NCI-H69 (cell line): ENCODE data around the gene ELP4.

ENCODE experiments used
- DNase-seq: peaks from one replicate; lab custom pipeline; 2025; lab: John Stamatoyannopoulos, UW

ELP4 gene

GRCh38 chr11:31824879-31825837 lies 315.6 kb downstream of the ELP4 start:
- DNase-seq = no peak

- DNase-seq = no peak
Observed at GRCh38 chr11:31825838-31826484, 316.4 kb downstream of the ELP4 start.

- DNase-seq = no peak
Observed at GRCh38 chr11:31826536-31827438, 317.2 kb downstream of the ELP4 start.

GRCh38 chr11:31827455-31828206 lies 318.1 kb downstream of the ELP4 start:
- no peak for DNase-seq

GRCh38 chr11:31828217-31828616 lies 318.6 kb downstream of the ELP4 start:
- no peak for DNase-seq

GRCh38 chr11:31830406-31830805 lies 320.8 kb downstream of the ELP4 start:
- DNase-seq = no peak

- DNase-seq = peak; percentile 9
Observed at GRCh38 chr11:31834237-31834636, 324.7 kb downstream of the ELP4 start.
